ENCODE measurements around the gene ESAM.
"Not testable (repeated sequence)": the region's sequence is repeated elsewhere in the genome, so short reads cannot be mapped to it uniquely, and the experiment has no call there.

The ESAM gene

GRCh38 chr11:124770959-124771358 is 8.9 kb upstream of the ESAM start:
- FAIRE-seq = not testable (repeated sequence)

GRCh38 chr11:124769806-124770774 is 8.0 kb upstream of the ESAM start:
- FAIRE-seq = no peak

GRCh38 chr11:124768914-124769313 is 6.8 kb upstream of the ESAM start:
- no peak for FAIRE-seq

- FAIRE-seq = no peak
Measured at GRCh38 chr11:124766156-124766555, 4.1 kb upstream of the ESAM start.

- FAIRE-seq = peak; percentile 46
Measured at GRCh38 chr11:124763156-124763947, 1.3 kb upstream of the ESAM start.

- no peak for FAIRE-seq
Measured at GRCh38 chr11:124762624-124763155, 600 bp upstream of the ESAM start.

GRCh38 chr11:124761301-124762104 is 587 bp downstream of the ESAM start:
- FAIRE-seq = no peak

GRCh38 chr11:124760806-124761205 is 1.3 kb downstream of the ESAM start:
- FAIRE-seq = no peak

GRCh38 chr11:124760205-124760652 is 1.9 kb downstream of the ESAM start:
- FAIRE-seq = no peak

- FAIRE-seq = no peak
Measured at GRCh38 chr11:124759266-124760204, 2.6 kb downstream of the ESAM start.

- no peak for FAIRE-seq
Measured at GRCh38 chr11:124758355-124759265, 3.5 kb downstream of the ESAM start.

GRCh38 chr11:124757320-124757719 is 4.8 kb downstream of the ESAM start:
- FAIRE-seq = no peak

- no peak for FAIRE-seq
Measured at GRCh38 chr11:124756753-124757227, 5.3 kb downstream of the ESAM start.

- FAIRE-seq = no peak
Measured at GRCh38 chr11:124756033-124756752, 5.9 kb downstream of the ESAM start.

GRCh38 chr11:124754710-124755109 is 7.4 kb downstream of the ESAM start:
- FAIRE-seq = no peak

- FAIRE-seq = no peak
Measured at GRCh38 chr11:124754309-124754708, 7.8 kb downstream of the ESAM start.

- no peak for FAIRE-seq
Measured at GRCh38 chr11:124753624-124754023, 8.5 kb downstream of the ESAM start.

GRCh38 chr11:124753205-124753604 is 8.9 kb downstream of the ESAM start:
- FAIRE-seq = no peak

GRCh38 chr11:124752471-124753102 is 9.5 kb downstream of the ESAM start:
- FAIRE-seq = no peak
